HCT116 (cell line): ENCODE results near the gene TPX2. TPM values are rescaled to one million over a fixed set of nuclear protein-coding genes. Genes with fewer than 3 reads are reported as not detected.

Experiments
- ATAC-seq: fragments of 200-7000 bp; cut with Tn5 transposase; 2 replicates; pipeline ENCODE4 v1.9.1; 2020; ENCODE audit warnings: mild to moderate bottlenecking, moderate library complexity
- BruUV-seq: library from RNA; stranded (reverse); fragments of 400-500 nt; replicated peaks from 2 replicates; lab custom pipeline; 2021; lab: Mats Ljungman, UMichigan
- CTCF ChIA-PET: fragments of 300-600 bp; sonication (Branson Sonifier 250); formaldehyde crosslinking; loops from one replicate; lab custom pipeline; 2021; ENCODE audit warnings: antibody characterized with exemption; lab: Charles Lee
- POLR2A ChIA-PET: fragments of 300-600, 350-600 bp; sonication (Branson Sonifier 250); formaldehyde crosslinking; loops from one replicate; lab custom pipeline; 2021; ENCODE audit warnings: antibody characterized with exemption; lab: Charles Lee
- RAD21 ChIA-PET, 2 experiments: fragments of 300-600 bp; sonication (Branson Sonifier 250); formaldehyde crosslinking; loops; one replicate each; lab custom pipeline; 2023; ENCODE audit warnings: low total read pairs in 2 of 2; ENCODE audit not compliant: uncharacterized antibody in 2 of 2, unreplicated experiment in 2 of 2, low non-redundant PET in 1 of 2; lab: Charles Lee
- DNase-seq: peaks from one replicate; pipeline ENCODE4 v3.0.0-alpha.2; 2010; ENCODE audit warnings: low read depth, low spot score
- H2AFZ ChIP-seq: fragments of 200-600 bp; shearing (Covaris generic), sonication (generic); 2 replicates; pipeline ENCODE4 v1.6.1; 2017; ENCODE audit warnings: low read depth, mixed run types, mixed read lengths, antibody characterized with exemption, low read length; ENCODE audit not compliant: poor library complexity, severe bottlenecking
- H3K27ac ChIP-seq: 2 replicates; pipeline ENCODE4 v1.5.1; 2012; ENCODE audit warnings: low read depth, low read length
- H3K27me3 ChIP-seq: fragments of 200-600 bp; sonication (generic); 2 replicates; pipeline ENCODE4 v1.6.1; 2016; ENCODE audit warnings: mixed run types, low read length, mixed read lengths; ENCODE audit not compliant: insufficient read depth
- H3K36me3 ChIP-seq, 2 experiments: fragments of 200-500 bp in 1 of 2; fragments of 200-600 bp in 1 of 2; sonication (Bioruptor generic) in 1 of 2; sonication (generic) in 1 of 2; 2 replicates each; pipeline versions ENCODE4 v1.5.1 to v1.6.1; 2014 to 2016; ENCODE audit warnings: low read length in 2 of 2, inconsistent platforms in 1 of 2, mixed read lengths in 1 of 2, mixed run types in 1 of 2; ENCODE audit not compliant: insufficient read depth in 2 of 2, control insufficient read depth in 1 of 2
- H3K4me1 ChIP-seq, 2 experiments: fragments of 200-600 bp in 1 of 2; sonication (generic) in 1 of 2; 2 replicates each; pipeline versions ENCODE4 v1.5.1 to v1.6.1; 2012 to 2017; ENCODE audit warnings: low read length in 2 of 2, inconsistent platforms in 1 of 2, mild to moderate bottlenecking in 1 of 2, mixed read lengths in 1 of 2, mixed run types in 1 of 2, moderate library complexity in 1 of 2; ENCODE audit not compliant: insufficient read depth in 2 of 2, control insufficient read depth in 1 of 2
- H3K4me2 ChIP-seq: fragments of 200-600 bp; sonication (generic); 2 replicates; pipeline ENCODE4 v1.6.1; 2017; ENCODE audit warnings: mixed run types, low read length, mixed read lengths
- H3K4me3 ChIP-seq, 2 experiments: fragments of 200-600 bp in 1 of 2; sonication (generic) in 1 of 2; replicated peaks in 1 of 2; 2 replicates each; pipeline ENCODE4 v1.5.1; 2011 to 2016; ENCODE audit warnings: low read length in 2 of 2, control low read depth in 1 of 2, low read depth in 1 of 2, mild to moderate bottlenecking in 1 of 2, mixed read lengths in 1 of 2, mixed run types in 1 of 2
- H3K79me2 ChIP-seq: fragments of 200-600 bp; sonication (generic); 2 replicates; pipeline ENCODE4 v1.6.1; 2017; ENCODE audit warnings: mild to moderate bottlenecking, mixed run types, low read length, moderate library complexity, mixed read lengths; ENCODE audit not compliant: insufficient read depth
- H3K9ac ChIP-seq: fragments of 200-600 bp; sonication (generic); 2 replicates; pipeline ENCODE4 v1.6.1; 2016; ENCODE audit warnings: low read length, mixed read lengths
- H3K9me2 ChIP-seq: fragments of 200-600 bp; sonication (generic), shearing (Covaris generic); 2 replicates; pipeline ENCODE4 v1.6.1; 2017; ENCODE audit warnings: mixed run types, mild to moderate bottlenecking, moderate library complexity; ENCODE audit not compliant: insufficient read depth
- H3K9me3 ChIP-seq, 2 experiments: fragments of 200-500 bp in 1 of 2; fragments of 200-600 bp in 1 of 2; sonication (Bioruptor generic) in 1 of 2; sonication (generic) in 1 of 2; 2 replicates each; pipeline ENCODE4 v1.6.1; 2014 to 2017; ENCODE audit warnings: low read length in 2 of 2, mixed read lengths in 2 of 2, inconsistent platforms in 1 of 2, low read depth in 1 of 2, mild to moderate bottlenecking in 1 of 2, mixed run types in 1 of 2, moderate library complexity in 1 of 2; ENCODE audit not compliant: control insufficient read depth in 1 of 2, insufficient read depth in 1 of 2
- H4K20me1 ChIP-seq: fragments of 200-600 bp; sonication (generic), shearing (Covaris generic); 2 replicates; pipeline ENCODE4 v1.6.1; 2017; ENCODE audit warnings: mixed run types, mild to moderate bottlenecking, moderate library complexity; ENCODE audit not compliant: insufficient read depth
- CBX3 ChIP-seq: IDR thresholded peaks from 2 replicates; pipeline ENCODE4 v1.6.1; 2012; ENCODE audit warnings: low read depth
- FOSL1 ChIP-seq: IDR thresholded peaks from 2 replicates; pipeline ENCODE4 v1.6.1; 2012; ENCODE audit warnings: low read depth
- JUND ChIP-seq: IDR thresholded peaks from 2 replicates; pipeline ENCODE4 v1.6.1; 2012
- POLR2A ChIP-seq: IDR thresholded peaks from 2 replicates; pipeline ENCODE4 v1.7.0; 2011; ENCODE audit warnings: borderline replicate concordance; ENCODE audit not compliant: insufficient read depth, insufficient read length; ENCODE audit errors: extremely low read depth
- POLR2AphosphoS5 ChIP-seq: IDR thresholded peaks from 2 replicates; pipeline ENCODE4 v1.6.1; 2011; ENCODE audit warnings: mild to moderate bottlenecking, low read depth, low read length, moderate library complexity
- SP1 ChIP-seq: IDR thresholded peaks from 2 replicates; pipeline ENCODE4 v1.6.1; 2012; ENCODE audit warnings: low read depth
- YY1 ChIP-seq: IDR thresholded peaks from 2 replicates; pipeline ENCODE4 v1.6.1; 2011; ENCODE audit warnings: low read length, low read depth, moderate library complexity, mild to moderate bottlenecking; ENCODE audit not compliant: insufficient replicate concordance; ENCODE audit errors: extremely low read depth
- intact Hi-C: fragments of 100-400 bp; cut with micrococcal nuclease; formaldehyde crosslinking; loops from 2 replicates; pipeline ENCODE4 v1.10.0; 2022
- total RNA-seq: library from RNA; stranded (reverse); gene quantifications from one replicate; pipeline ENCODE4 v1.2.1, GENCODE V29; 2021; ENCODE audit not compliant: unreplicated experiment

Gene TPX2
- total RNA-seq, 1 experiment from 2014 or later: 163 TPM

GRCh38 chr20:31715766-31716165 is 23.3 kb upstream of the TPX2 start:
- H3K36me3 ChIP-seq: peaks cover 5 to 69% of the 10 kb centered on the region in 2 experiments
- intact Hi-C loops: no loop called here
- H3K27ac ChIP-seq: peak overlapping the region; percentile 98
- no peak overlapping the region for H2AFZ ChIP-seq
- ChIA-PET POLR2A (interaction anchor here (0.9 to 4.5 kb wide), 6 partner anchors 11 to 142 kb away, joined by 3 to 40 read pairs (median 4); partner anchors contain the start of gene ID1), CTCF (interaction anchor here (2.6 kb wide), 1 partner anchor 54 kb away, joined by 8 read pairs; no protein-coding TSS in a partner anchor), RAD21 (no interaction called here)
- no peaks in the 10 kb centered on the region for H3K27me3 ChIP-seq
- peak overlapping the region; percentile 80; the same call in 1 of the 2 replicates for H3K4me2 ChIP-seq
- no peaks in the 10 kb centered on the region for H3K9me2 ChIP-seq
- H3K9me3 ChIP-seq: no peaks in the 10 kb centered on the region
- BruUV-seq: no TSS peak
- no peak for TF ChIP-seq YY1
- no peak for TF ChIP-seq FOSL1
- DNase-seq (no peak), ATAC-seq (no peak)
- H3K4me3 ChIP-seq: no peak overlapping the region
- peaks cover 100% of the 10 kb centered on the region for H3K79me2 ChIP-seq
- peak overlapping the region; percentile 49 for H3K9ac ChIP-seq
- H4K20me1 ChIP-seq: no peaks in the 10 kb centered on the region
- H3K4me1 ChIP-seq: peaks cover 93 to 99% of the 10 kb centered on the region in 2 experiments

- no peaks in the 10 kb centered on the region for H3K9me2 ChIP-seq
- H3K9me3 ChIP-seq: no peaks in the 10 kb centered on the region
- CTCF ChIA-PET: interaction anchor here (1.2 to 2.6 kb wide), 2 partner anchors 55 to 82 kb away, joined by 5 to 8 read pairs; no protein-coding TSS in a partner anchor
- DNase-seq (no peak), ATAC-seq (no peak)
- no TSS peak for BruUV-seq
- H3K27ac ChIP-seq: peak overlapping the region; percentile 98
- peaks cover 100% of the 10 kb centered on the region for H3K79me2 ChIP-seq
- H3K4me3 ChIP-seq: no peak overlapping the region
- POLR2A ChIA-PET: interaction anchor here (0.9 to 4.5 kb wide), 6 partner anchors 12 to 143 kb away, joined by 3 to 40 read pairs (median 4); partner anchors contain the start of gene ID1
- intact Hi-C loops: no loop called here
- H3K27me3 ChIP-seq: no peaks in the 10 kb centered on the region
- RAD21 ChIA-PET: no interaction called here
- H3K9ac ChIP-seq: peak overlapping the region; percentile 49
- H3K4me1 ChIP-seq: peaks cover 93 to 99% of the 10 kb centered on the region in 2 experiments
- TF ChIP-seq POLR2AphosphoS5: 0 out of 2 replicates have a peak, but pooled peaks have one; percentile 2
- TF ChIP-seq SP1: no peak
- no peak for TF ChIP-seq POLR2A
- TF ChIP-seq JUND: no peak
- no peak for TF ChIP-seq CBX3
- TF ChIP-seq, all 23 proteins: peak for 1
- H2AFZ ChIP-seq: no peak overlapping the region
- H3K4me2 ChIP-seq: peak overlapping the region; percentile 80
- no peaks in the 10 kb centered on the region for H4K20me1 ChIP-seq
- H3K36me3 ChIP-seq: peaks cover 5 to 69% of the 10 kb centered on the region in 2 experiments
Measured at GRCh38 chr20:31716351-31716750, 22.7 kb upstream of the TPX2 start.
